ENCODE results near the gene CYP39A1.

CYP39A1 gene

GRCh38 chr6:46652603-46653438 is at the start of gene CYP39A1, which contains the start of gene SLC25A27:
CYP39A1 (minus strand) TSS chr6:46652818; CDS start chr6:46652582, 236 bp downstream.
SLC25A27 (plus strand) TSS chr6:46652975; CDS start chr6:46653193, 218 bp downstream.
- peak; percentile 81 for DNase-seq

GRCh38 chr6:46699970-46700369 is 47.4 kb upstream of the CYP39A1 start:
- DNase-seq = no peak

- no peak for DNase-seq
Measured at GRCh38 chr6:46690911-46691451, 38.4 kb upstream of the CYP39A1 start.

DNA sequence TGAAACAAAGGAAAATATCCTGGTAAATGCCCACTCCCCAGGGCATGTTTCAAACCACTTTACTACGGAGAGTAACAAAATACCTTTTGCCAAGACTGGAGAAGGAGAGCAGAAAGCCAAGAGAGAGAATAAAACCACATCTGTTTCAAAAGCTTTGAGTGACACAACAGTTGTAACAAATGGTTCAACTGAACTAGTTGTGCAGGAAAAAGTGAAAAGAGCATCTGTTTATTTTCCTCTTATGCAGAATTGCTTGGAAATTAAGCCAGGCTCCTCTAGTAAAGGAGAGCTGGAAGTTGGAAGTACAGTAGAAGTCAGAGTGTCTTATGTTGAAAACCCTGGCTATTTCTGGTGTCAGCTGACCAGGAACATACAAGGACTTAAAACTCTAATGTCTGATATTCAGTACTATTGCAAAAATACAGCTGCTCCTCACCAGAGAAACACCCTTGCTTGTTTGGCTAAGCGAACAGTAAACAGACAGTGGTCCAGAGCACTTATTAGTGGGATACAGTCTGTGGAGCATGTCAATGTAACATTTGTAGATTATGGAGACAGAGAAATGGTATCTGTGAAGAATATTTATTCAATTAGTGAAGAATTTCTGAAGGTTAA is 37.6 kb upstream of the CYP39A1 start:
- no peak for DNase-seq

- DNase-seq = no peak
Measured at GRCh38 chr6:46689657-46690056, 37.0 kb upstream of the CYP39A1 start.

DNA sequence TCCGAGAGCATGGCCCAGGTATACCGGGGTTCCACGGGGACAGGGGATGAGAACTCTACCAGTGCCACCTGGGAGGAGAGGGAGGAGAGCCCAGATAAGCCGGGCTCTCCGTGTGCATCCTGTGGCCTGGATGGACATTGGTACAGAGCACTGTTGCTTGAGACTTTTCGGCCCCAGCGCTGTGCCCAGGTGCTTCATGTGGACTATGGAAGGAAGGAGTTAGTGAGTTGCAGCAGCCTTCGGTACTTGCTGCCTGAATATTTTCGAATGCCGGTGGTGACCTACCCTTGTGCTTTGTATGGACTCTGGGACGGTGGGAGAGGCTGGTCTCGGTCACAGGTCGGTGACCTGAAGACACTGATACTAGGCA is 36.3 kb upstream of the CYP39A1 start:
- no peak for DNase-seq

- no peak for DNase-seq
Measured at GRCh38 chr6:46688117-46688965, 35.7 kb upstream of the CYP39A1 start.

- DNase-seq = no peak
Measured at GRCh38 chr6:46687619-46688097, 35.0 kb upstream of the CYP39A1 start, which contains the start of gene TDRD6. TDRD6 (plus strand) TSS chr6:46687885; CDS start chr6:46688129, 244 bp downstream.

DNA sequence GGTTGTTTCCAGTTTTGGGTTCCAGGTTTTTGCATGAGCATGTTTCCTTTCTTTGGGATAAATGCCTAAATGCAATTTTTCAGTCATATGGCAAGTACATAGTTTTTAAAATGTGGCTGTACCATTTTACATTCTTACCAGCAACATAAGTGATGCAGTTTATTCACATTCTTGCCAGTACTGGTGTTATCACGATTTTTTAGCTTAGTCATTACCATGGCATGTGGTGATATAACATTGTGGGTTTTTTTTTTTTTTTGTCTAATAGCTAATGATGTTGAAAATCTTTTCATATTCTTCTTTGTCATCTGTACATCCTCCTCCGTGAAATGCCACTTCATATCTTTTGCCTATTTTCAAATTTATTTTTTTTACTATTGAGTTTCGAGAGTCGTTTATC is 32.2 kb upstream of the CYP39A1 start:
- no peak for DNase-seq

- no peak for DNase-seq
Measured at GRCh38 chr6:46677314-46677654, 24.7 kb upstream of the CYP39A1 start.

- no peak for DNase-seq
Measured at GRCh38 chr6:46676604-46677313, 24.1 kb upstream of the CYP39A1 start.

DNA sequence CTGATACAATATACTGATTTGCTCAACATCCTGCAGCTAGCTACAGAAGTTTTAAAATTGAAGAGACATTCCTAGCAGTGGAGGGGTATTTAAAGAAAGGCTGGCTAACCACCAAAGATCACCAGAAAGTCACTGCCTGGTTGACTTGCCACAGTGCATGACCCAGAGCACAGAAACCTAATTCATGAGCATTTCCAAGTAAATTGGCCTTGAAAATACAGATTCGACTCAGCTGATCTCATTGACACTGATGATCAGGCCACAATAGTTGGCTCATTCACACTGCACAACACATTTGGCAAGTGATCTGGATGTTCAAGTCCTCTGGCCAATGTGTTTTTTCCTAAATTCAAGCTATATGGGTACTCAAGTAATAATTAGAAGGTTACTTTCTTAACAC is 21.8 kb upstream of the CYP39A1 start:
- no peak for DNase-seq

DNA sequence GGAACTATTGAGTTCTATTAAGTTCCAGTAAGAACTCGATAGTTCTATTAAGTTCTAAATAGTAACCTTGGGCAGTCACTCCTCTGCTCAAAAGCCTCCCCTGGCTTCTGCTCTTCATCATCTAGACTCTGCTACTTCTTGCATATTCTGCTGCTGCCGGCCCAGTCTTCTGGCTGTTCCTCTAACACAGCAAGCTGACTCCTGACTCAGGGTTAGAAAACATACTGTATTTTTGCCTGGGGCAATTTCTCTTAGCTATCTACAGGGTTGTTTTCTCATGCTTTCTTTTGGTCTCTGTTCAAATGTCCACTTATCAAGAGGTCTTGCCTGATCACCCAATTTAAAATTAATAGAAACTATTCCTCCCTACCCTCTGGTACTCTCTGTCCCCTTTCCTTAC is 14.8 kb upstream of the CYP39A1 start:
- DNase-seq = no peak

GRCh38 chr6:46661483-46661882 is 8.9 kb upstream of the CYP39A1 start:
- no peak for DNase-seq

DNA sequence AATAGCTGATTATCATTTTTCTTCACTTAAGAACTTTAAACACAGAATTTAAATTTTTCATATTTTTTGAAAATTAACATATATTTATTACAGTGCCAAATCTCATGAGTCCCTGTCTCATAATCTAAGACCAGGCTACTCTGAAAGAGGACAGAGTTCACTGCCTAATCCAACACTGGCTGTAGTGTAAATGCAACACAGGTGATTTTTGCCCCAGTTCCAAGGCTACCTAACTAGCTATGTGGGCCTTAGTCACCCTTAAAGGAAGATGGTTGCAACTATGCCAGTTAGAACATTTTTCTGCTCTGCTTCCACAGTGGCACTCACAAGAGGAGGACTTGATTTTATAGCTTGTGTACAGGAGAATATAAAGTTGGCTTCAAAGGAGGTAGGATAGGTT is 5.0 kb upstream of the CYP39A1 start:
- DNase-seq = no peak

DNA sequence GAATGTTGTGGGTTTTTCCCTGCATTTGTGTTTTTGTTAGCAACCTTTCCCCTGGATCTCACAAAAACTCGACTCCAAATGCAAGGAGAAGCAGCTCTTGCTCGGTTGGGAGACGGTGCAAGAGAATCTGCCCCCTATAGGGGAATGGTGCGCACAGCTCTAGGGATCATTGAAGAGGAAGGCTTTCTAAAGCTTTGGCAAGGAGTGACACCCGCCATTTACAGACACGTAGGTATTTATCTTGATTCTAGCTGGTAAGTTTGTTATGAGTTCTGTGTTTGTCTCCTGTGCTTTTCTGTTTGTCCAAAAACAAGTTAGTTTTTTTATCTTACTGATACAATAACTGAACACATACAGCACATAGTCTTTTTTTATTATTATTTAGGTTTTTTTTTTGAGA is 3.2 kb upstream of the CYP39A1 start:
- DNase-seq = no peak

DNA sequence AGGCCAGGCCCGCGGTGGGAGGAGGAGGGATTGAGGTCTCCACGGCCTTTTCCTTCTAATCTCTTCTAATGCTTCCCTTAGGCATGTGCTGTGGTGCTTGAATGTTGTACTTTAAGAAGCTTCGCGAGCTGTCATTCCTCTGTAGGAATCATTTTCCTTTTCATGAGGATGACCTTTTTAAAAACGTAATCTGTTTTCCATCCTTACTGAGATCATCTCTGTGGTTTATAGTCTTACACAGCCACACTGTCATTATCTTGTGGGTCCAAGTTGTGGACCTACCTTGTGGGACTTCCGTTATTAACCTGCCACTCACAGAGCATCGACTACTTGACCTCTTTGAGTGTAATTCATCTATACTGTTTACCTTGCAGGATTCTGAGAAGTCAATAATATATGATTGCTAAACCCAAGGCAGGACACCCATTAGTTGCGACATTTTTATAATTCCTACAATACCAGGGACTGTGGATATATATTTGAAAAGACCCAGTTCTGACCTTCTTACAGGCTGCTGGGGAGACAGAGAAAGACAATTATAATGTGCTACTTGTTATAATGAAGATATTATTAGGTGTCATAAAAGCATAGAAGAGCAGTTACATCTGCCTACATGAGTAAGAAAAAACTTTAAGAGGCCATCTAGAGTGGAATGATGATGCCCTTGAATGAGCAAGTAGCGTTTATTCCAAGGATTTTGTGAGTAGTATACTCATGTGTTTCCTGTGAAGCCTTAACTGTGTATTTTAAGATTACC is 999 bp upstream of the CYP39A1 start:
- no peak for DNase-seq

GRCh38 chr6:46652232-46652602 is 401 bp downstream of the CYP39A1 start:
- no peak for DNase-seq

DNA sequence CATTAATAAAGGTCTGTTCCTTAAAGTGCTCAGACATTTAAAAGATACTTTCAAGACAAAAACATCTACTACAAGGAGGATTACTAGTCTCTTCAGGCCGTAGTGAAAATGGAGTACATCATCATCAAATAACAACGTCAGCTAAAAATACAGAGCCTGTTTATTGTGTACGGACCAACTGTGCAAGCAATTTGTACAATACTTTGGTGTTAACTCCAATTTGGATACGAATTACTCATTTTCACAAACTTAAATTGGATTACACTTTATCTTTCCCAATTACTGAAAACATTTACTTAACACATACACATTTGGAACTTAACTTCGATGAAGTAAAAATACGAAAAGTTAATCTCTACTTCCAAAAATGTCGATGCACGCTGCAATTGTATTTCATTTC is 802 bp downstream of the CYP39A1 start:
- DNase-seq = no peak

GRCh38 chr6:46651006-46651405 is 1.6 kb downstream of the CYP39A1 start:
- no peak for DNase-seq

DNA sequence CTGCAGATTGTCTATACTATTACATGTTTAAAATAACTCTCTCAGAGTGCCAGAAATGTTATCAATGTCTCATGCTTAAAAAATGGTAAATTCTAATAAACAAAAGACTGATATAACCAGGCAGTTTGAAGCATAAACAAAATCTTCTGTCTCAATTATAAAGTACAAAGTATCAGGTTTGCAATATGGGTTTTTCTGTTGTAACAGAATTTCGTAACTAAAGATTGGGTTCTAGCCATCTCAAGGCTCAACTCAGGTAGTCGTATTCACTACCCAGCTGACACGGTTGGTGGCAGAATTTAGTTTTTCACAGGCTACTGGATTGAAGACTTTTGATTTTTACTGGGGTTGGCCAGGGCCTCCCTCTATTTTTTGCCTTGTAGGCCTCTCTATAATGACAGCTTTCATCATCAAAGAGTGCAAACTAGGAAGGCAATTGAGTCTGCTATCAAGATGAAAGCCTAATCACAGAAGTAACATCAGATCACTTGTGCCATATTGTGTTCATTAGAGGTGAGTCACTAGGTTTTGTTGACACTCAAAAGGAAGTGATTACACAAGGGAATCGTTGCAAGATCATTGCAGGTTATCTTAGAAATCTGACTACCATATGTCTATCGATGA is 3.6 kb downstream of the CYP39A1 start:
- DNase-seq = no peak
